K562 (cell line): ENCODE data around the gene CDKL5. TPM values are rescaled to one million over a fixed set of nuclear protein-coding genes. Genes with fewer than 3 reads are reported as not detected.

Source experiments
- ATAC-seq: fragments of 200-7000 bp; cut with Tn5 transposase; 3 replicates; pipeline ENCODE4 v1.9.1; 2020; ENCODE audit warnings: moderate library complexity
- BruUV-seq: library from RNA; stranded (reverse); fragments of 400-500 nt; replicated peaks from 2 replicates; lab custom pipeline; 2021; lab: Mats Ljungman, UMichigan
- CTCF ChIA-PET: fragments of 300-600 bp; formaldehyde crosslinking; extraction: SDS; loops from one replicate; lab custom pipeline; 2021; ENCODE audit warnings: low intra/inter-chr PET ratio; lab: Yijun Ruan, JAX
- POLR2A ChIA-PET: fragments of 300-600, 350-650 bp; sonication (Branson Sonifier 250); formaldehyde crosslinking; extraction: SDS; loops from one replicate; lab custom pipeline; 2021; ENCODE audit warnings: antibody characterized with exemption, inconsistent platforms; lab: Yijun Ruan, JAX
- DNase-seq, 4 experiments: peaks; one replicate each; pipeline versions ENCODE4 v3.0.0 to v3.0.0-alpha.2; 2011 to 2018; ENCODE audit warnings: low spot score in 3 of 4, mixed read lengths in 3 of 4; ENCODE audit errors: extremely low read depth in 1 of 4
- FAIRE-seq: peaks from 2 replicates; lab custom pipeline; 2011; peaks lifted over from hg19 to GRCh38; lab: Jason Lieb, UNC
- H2AFZ ChIP-seq: 2 replicates; pipeline ENCODE4 v1.6.0; 2011; ENCODE audit warnings: low read depth, low read length, control low read depth, inconsistent platforms
- H3K27ac ChIP-seq: fragments of 200-600 bp; 3 replicates; pipeline ENCODE4 v1.8.0; 2011; ENCODE audit warnings: low read depth, mild to moderate bottlenecking, control low read depth, inconsistent platforms, low read length, moderate library complexity, mixed read lengths; ENCODE audit errors: extremely low read depth
- H3K27me3 ChIP-seq, 2 experiments: fragments of 300-600 bp in 1 of 2; 2 replicates in 1 of 2; 3 replicates in 1 of 2; pipeline versions ENCODE4 v1.6.0 to v1.8.0; 2011; ENCODE audit warnings: inconsistent platforms in 2 of 2, low read length in 2 of 2, mild to moderate bottlenecking in 1 of 2, mixed read lengths in 1 of 2, moderate library complexity in 1 of 2; ENCODE audit not compliant: control insufficient read depth in 2 of 2, insufficient read depth in 2 of 2
- H3K36me3 ChIP-seq: fragments of 300-600 bp; 3 replicates; pipeline ENCODE4 v1.8.0; 2011; ENCODE audit warnings: mild to moderate bottlenecking, low read length, inconsistent platforms; ENCODE audit not compliant: control insufficient read depth, insufficient read depth
- H3K4me1 ChIP-seq, 2 experiments: fragments of 200-600 bp in 1 of 2; replicated peaks in 1 of 2; 2 replicates in 1 of 2; 3 replicates in 1 of 2; pipeline versions ENCODE4 v1.5.1 to v1.8.0; 2011; ENCODE audit warnings: inconsistent platforms in 2 of 2, low read length in 2 of 2, mild to moderate bottlenecking in 1 of 2, mixed read lengths in 1 of 2, moderate library complexity in 1 of 2; ENCODE audit not compliant: control insufficient read depth in 2 of 2, insufficient read depth in 2 of 2
- H3K4me2 ChIP-seq: 2 replicates; pipeline ENCODE4 v1.6.1; 2011; ENCODE audit warnings: low read length, control low read depth, inconsistent platforms, mixed read lengths; ENCODE audit not compliant: insufficient read depth
- H3K4me3 ChIP-seq: fragments of 200-600 bp; sonication (generic), shearing (Covaris generic); 2 replicates; pipeline ENCODE4 v1.5.1; 2016; ENCODE audit warnings: control low read depth, inconsistent platforms
- H3K79me2 ChIP-seq: fragments of 200-600 bp; 3 replicates; pipeline ENCODE4 v1.8.0; 2011; ENCODE audit warnings: low read length, inconsistent platforms; ENCODE audit not compliant: control insufficient read depth, insufficient read depth
- H3K9ac ChIP-seq, 2 experiments: 2 replicates each; pipeline versions ENCODE4 v1.6.0 to v1.6.1; 2011; ENCODE audit warnings: low read depth in 2 of 2, low read length in 2 of 2, control low read depth in 1 of 2, inconsistent platforms in 1 of 2, mild to moderate bottlenecking in 1 of 2, mixed read lengths in 1 of 2; ENCODE audit not compliant: insufficient read depth in 1 of 2
- H3K9me1 ChIP-seq: one replicate; pipeline ENCODE4 v1.6.0; 2011; ENCODE audit warnings: inconsistent platforms, mild to moderate bottlenecking, low read length, moderate library complexity; ENCODE audit not compliant: control insufficient read depth, insufficient read depth
- H3K9me3 ChIP-seq: replicated peaks from 2 replicates; pipeline ENCODE4 v1.5.1; 2011; ENCODE audit warnings: low read depth, low read length, inconsistent platforms; ENCODE audit not compliant: control insufficient read depth, insufficient read depth
- H4K20me1 ChIP-seq: replicated peaks from 2 replicates; pipeline ENCODE4 v1.6.1; 2011; ENCODE audit warnings: low read length, inconsistent platforms, mixed read lengths; ENCODE audit not compliant: control insufficient read depth, insufficient read depth
- CXXC5 ChIP-seq: fragments of 250-450 bp; sonication (Bioruptor Pico); IDR thresholded peaks from 2 replicates; pipeline ENCODE4 v1.8.0; 2022; ENCODE audit warnings: inconsistent platforms, mild to moderate bottlenecking, moderate library complexity
- RB1 ChIP-seq: fragments of 450-650 bp; IDR thresholded peaks from 2 replicates; pipeline ENCODE4 v1.6.1; 2017; ENCODE audit warnings: low read depth, mild to moderate bottlenecking
- RNF2 ChIP-seq: sonication (generic); IDR thresholded peaks from 2 replicates; pipeline ENCODE4 v1.6.1; 2016
- SMC3 ChIP-seq: conservative IDR thresholded peaks from 2 replicates; pipeline ENCODE4 v1.6.1; 2011; ENCODE audit warnings: low read depth, low read length, improper control_type of control experiment; ENCODE audit not compliant: insufficient read depth
- SPI1 ChIP-seq: IDR thresholded peaks from 2 replicates; pipeline ENCODE4 v1.6.1; 2011; ENCODE audit warnings: low read depth, low read length, control low read depth, borderline replicate concordance
- STAT5A ChIP-seq: IDR thresholded peaks from 2 replicates; pipeline ENCODE4 v1.6.1; 2012; ENCODE audit warnings: low read length, inconsistent platforms, borderline replicate concordance
- STAT5B ChIP-seq: fragments of 250-450 bp; sonication (Bioruptor Pico); IDR thresholded peaks from 2 replicates; pipeline ENCODE4 v1.8.0; 2021; ENCODE audit warnings: mild to moderate bottlenecking, inconsistent platforms
- TEAD4 ChIP-seq, 2 experiments: sonication (generic) in 1 of 2; formaldehyde crosslinking in 1 of 2; IDR thresholded peaks; 2 replicates each; pipeline versions ENCODE4 v1.6.1 to v1.8.0; 2012 to 2022; ENCODE audit warnings: borderline replicate concordance in 1 of 2, inconsistent platforms in 1 of 2, low read length in 1 of 2, mild to moderate bottlenecking in 1 of 2, missing genetic modification reagents in 1 of 2
- ZC3H8 ChIP-seq: fragments of 450-650 bp; IDR thresholded peaks from 2 replicates; pipeline ENCODE4 v1.6.1; 2017
- ZNF354B ChIP-seq: fragments of 250-450 bp; sonication (Bioruptor Pico); IDR thresholded peaks from 2 replicates; pipeline ENCODE4 v1.4.0; 2020
- ZNF431 ChIP-seq: sonication (generic); formaldehyde crosslinking; IDR thresholded peaks from 2 replicates; pipeline ENCODE4 v1.8.0; 2022; ENCODE audit warnings: mild to moderate bottlenecking, missing genetic modification reagents
- ZNF778 ChIP-seq: fragments of 450-650 bp; formaldehyde crosslinking; IDR thresholded peaks from 2 replicates; pipeline ENCODE4 v1.4.0; 2020; ENCODE audit warnings: mild to moderate bottlenecking, moderate library complexity
- WGBS: fragments of 100-300 bp; shearing (Covaris generic); methylation state at CpG from one replicate; pipeline ENCODE4 v1.1.6; 2016; ENCODE audit warnings: low coverage, mixed read lengths; ENCODE audit not compliant: insufficient coverage; ENCODE audit errors: missing lambda C conversion rate; 5-methylcytosine and 5-hydroxymethylcytosine counted together
- in situ Hi-C: fragments of 300-500 bp; cut with MboI; formaldehyde crosslinking; loops from 4 replicates; pipeline ENCODE4 v1.15.0; 2018; ENCODE audit warnings: inconsistent platforms, mixed read lengths
- intact Hi-C: fragments of 100-400 bp; cut with micrococcal nuclease; formaldehyde crosslinking; loops from 2 replicates; pipeline ENCODE4 v1.14.2; 2022
- polyA plus RNA-seq, 8 experiments: library from polyadenylated mRNA; depleted of rRNA in 4 of 8; stranded (reverse) in 5 of 8; unstranded in 3 of 8; fragments of >200 nt; fragmentation: Nextera tagmentation in 2 of 8; fragmentation: Illumina TruSeq in 1 of 8; extraction: Ambion mirVana in 2 of 8; extraction: Trizol in 1 of 8; gene quantifications; 2 replicates each; pipeline versions ENCODE4 v1.2.1 to v1.2.3, GENCODE V29; 2011 to 2014; ENCODE audit warnings: inconsistent platforms in 1 of 8, missing spikeins in 1 of 8
- total RNA-seq, 7 experiments: library from RNA; depleted of rRNA in 6 of 7; stranded (reverse); fragments of >200 nt in 6 of 7; fragmentation: Illumina TruSeq in 2 of 7; extraction: Trizol in 2 of 7; gene quantifications; 2 replicates each; pipeline versions ENCODE4 v1.2.1 to v1.2.3, GENCODE V29; 2011 to 2021; ENCODE audit warnings: low replicate concordance in 1 of 7
- TF ChIP-seq, protein P1 (sequence below): sonication (generic); formaldehyde crosslinking; IDR thresholded peaks from 2 replicates; pipeline ENCODE4 v1.8.1; 2022; ENCODE audit warnings: missing genetic modification reagents
- TF ChIP-seq, protein P2 (sequence below), 2 experiments: fragments of 450-650 bp in 1 of 2; sonication (generic) in 1 of 2; formaldehyde crosslinking in 1 of 2; IDR thresholded peaks in 1 of 2; conservative IDR thresholded peaks in 1 of 2; 2 replicates each; pipeline versions ENCODE4 v1.6.1 to v1.8.1; 2016 to 2023; ENCODE audit warnings: mild to moderate bottlenecking in 2 of 2, moderate library complexity in 2 of 2, inconsistent platforms in 1 of 2, missing genetic modification reagents in 1 of 2

Gene CDKL5
- total and polyA plus RNA-seq, 9 of the 15 experiments (the other 6 are each of a cell fraction or from before 2014, with no cell fraction given): under 0.01 to 0.21 (median 0.04) TPM

DNA sequence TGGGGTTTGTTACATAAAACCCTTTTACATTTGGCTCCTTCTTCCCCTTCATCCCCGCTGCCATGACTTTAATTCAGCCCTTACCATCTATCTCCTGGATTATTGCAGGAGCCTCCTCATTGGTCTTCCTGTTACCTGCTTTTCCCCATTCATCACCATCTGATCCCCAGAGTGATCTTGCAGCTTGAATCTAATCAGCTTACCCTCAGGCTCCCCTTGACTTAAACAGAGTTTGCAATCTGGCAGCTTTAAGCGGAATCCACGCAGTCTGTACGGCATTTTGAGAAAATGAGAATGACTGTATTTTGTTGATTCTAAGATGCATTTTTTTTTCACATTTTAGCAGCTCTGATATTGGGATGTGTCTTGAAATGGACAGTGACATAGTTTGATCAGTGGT, 267.1 kb downstream of the CDKL5 start:
- no peak for FAIRE-seq
- H3K4me1 ChIP-seq: no peaks in the 10 kb centered on the region
- no peak overlapping the region for H2AFZ ChIP-seq
- H3K9ac ChIP-seq: no peak overlapping the region
- no peaks in the 10 kb centered on the region for H4K20me1 ChIP-seq
- ATAC-seq: no peak
- BruUV-seq: no TSS peak
- intact Hi-C loops (no loop called here), in situ Hi-C loops (no loop called here)
- no peaks in the 10 kb centered on the region for H3K79me2 ChIP-seq
- no peak overlapping the region for H3K4me2 ChIP-seq
- ChIA-PET CTCF (no interaction called here), POLR2A (no interaction called here)
- H3K27me3 ChIP-seq: no peaks in the 10 kb centered on the region
- H3K27ac ChIP-seq: no peak overlapping the region
- TF ChIP-seq CXXC5 (CRISPR knock-in tag) (no peak), ZNF431 (CRISPR knock-in tag) (no peak), ZNF354B (CRISPR knock-in tag) (no peak), RB1 (no peak), ZC3H8 (no peak), STAT5B (no peak), TEAD4 (IDR thresholded peaks at IDR 0.05; ENCODE audit: low read length) (no peak), TEAD4 (CRISPR knock-in tag; IDR thresholded peaks at IDR 0.05; ENCODE audit: borderline replicate concordance) (no peak), SPI1 (no peak), SMC3 (no peak), STAT5A (no peak), RNF2 (no peak), ZNF778 (CRISPR knock-in tag) (no peak)
- TF ChIP-seq, protein P1, sequence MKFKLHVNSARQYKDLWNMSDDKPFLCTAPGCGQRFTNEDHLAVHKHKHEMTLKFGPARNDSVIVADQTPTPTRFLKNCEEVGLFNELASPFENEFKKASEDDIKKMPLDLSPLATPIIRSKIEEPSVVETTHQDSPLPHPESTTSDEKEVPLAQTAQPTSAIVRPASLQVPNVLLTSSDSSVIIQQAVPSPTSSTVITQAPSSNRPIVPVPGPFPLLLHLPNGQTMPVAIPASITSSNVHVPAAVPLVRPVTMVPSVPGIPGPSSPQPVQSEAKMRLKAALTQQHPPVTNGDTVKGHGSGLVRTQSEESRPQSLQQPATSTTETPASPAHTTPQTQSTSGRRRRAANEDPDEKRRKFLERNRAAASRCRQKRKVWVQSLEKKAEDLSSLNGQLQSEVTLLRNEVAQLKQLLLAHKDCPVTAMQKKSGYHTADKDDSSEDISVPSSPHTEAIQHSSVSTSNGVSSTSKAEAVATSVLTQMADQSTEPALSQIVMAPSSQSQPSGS (CRISPR knock-in tag): no peak
- TF ChIP-seq, protein P2, sequence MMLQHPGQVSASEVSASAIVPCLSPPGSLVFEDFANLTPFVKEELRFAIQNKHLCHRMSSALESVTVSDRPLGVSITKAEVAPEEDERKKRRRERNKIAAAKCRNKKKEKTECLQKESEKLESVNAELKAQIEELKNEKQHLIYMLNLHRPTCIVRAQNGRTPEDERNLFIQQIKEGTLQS (IDR thresholded peaks at IDR 0.05): no peak
- TF ChIP-seq, protein P2 (CRISPR knock-in tag; conservative IDR thresholded peaks at IDR 0.05): no peak
- DNase-seq: no peak
- no peaks in the 10 kb centered on the region for H3K9me1 ChIP-seq
- 0% methylated on average over 4 of the region's 4 CpGs for WGBS
- no peak overlapping the region for H3K4me3 ChIP-seq
- no peaks in the 10 kb centered on the region for H3K36me3 ChIP-seq
- H3K9me3 ChIP-seq: no peaks in the 10 kb centered on the region
